HEK293T (cell line): Measurements from ENCODE around the gene HS6ST1.

Source experiments
- BHLHE40 ChIP-seq: fragments of 450-650 bp; IDR thresholded peaks from 2 replicates; pipeline ENCODE4 v1.6.1; 2016; ENCODE audit warnings: mild to moderate bottlenecking, moderate library complexity, borderline replicate concordance
- FOXA1 ChIP-seq: fragments of 450-650 bp; IDR thresholded peaks from 2 replicates; pipeline ENCODE4 v1.6.1; 2016; ENCODE audit warnings: mild to moderate bottlenecking
- FOXM1 ChIP-seq: fragments of 450-650 bp; IDR thresholded peaks from 2 replicates; pipeline ENCODE4 v1.6.1; 2017; ENCODE audit warnings: mild to moderate bottlenecking, borderline replicate concordance
- L3MBTL2 ChIP-seq: fragments of 450-650 bp; conservative IDR thresholded peaks from 2 replicates; pipeline ENCODE4 v1.6.1; 2016; ENCODE audit warnings: mild to moderate bottlenecking
- NFRKB ChIP-seq: fragments of 450-650 bp; IDR thresholded peaks from 2 replicates; pipeline ENCODE4 v1.6.1; 2016; ENCODE audit warnings: mild to moderate bottlenecking, moderate library complexity
- SP1 ChIP-seq: fragments of 450-650 bp; IDR thresholded peaks from 2 replicates; pipeline ENCODE4 v1.6.1; 2017
- SUZ12 ChIP-seq: fragments of 450-650 bp; IDR thresholded peaks from 2 replicates; pipeline ENCODE4 v1.6.1; 2016; ENCODE audit warnings: mild to moderate bottlenecking
- TARDBP ChIP-seq: fragments of 450-650 bp; IDR thresholded peaks from 2 replicates; pipeline ENCODE4 v1.6.1; 2016

- TF ChIP-seq FOXA1 (no peak), SP1 (no peak), TARDBP (no peak), SUZ12 (no peak), FOXM1 (no peak), NFRKB (no peak), L3MBTL2 (no peak), BHLHE40 (no peak)
Measured at GRCh38 chr2:128310094-128310716, 8.5 kb downstream of the HS6ST1 start.
